Measurements from ENCODE around the gene TM4SF4.

Gene TM4SF4

GRCh38 chr3:149548669-149549065, 74.2 kb downstream of the TM4SF4 start:
- no peak for DNase-seq (ENCODE audit: low read depth)

GRCh38 chr3:149551500-149551899, 77.0 kb downstream of the TM4SF4 start:
- DNase-seq (ENCODE audit: low read depth), result no peak

- no peak for DNase-seq (ENCODE audit: low read depth)
These were observed 78.2 kb downstream of the TM4SF4 start for GRCh38 chr3:149552700-149553099.

Data from activated T-cell treated with anti-CD3 and anti-CD28 coated beads for 1 hour (primary cell).